B cell (primary cell): ENCODE measurements around the gene PTN. TPM values are rescaled to one million over a fixed set of nuclear protein-coding genes. Genes with fewer than 3 reads are reported as not detected.

Experiments used
- ATAC-seq: fragments of 200-7000 bp; cut with Tn5 transposase; one replicate; pipeline ENCODE4 v1.10.0; 2021; ENCODE audit warnings: low read depth, mild to moderate bottlenecking, moderate number of reproducible peaks, moderate library complexity
- CTCF ChIA-PET: fragments of 350-600 bp; sonication (Branson Sonifier 250); formaldehyde crosslinking; loops from one replicate; lab custom pipeline; 2021; ENCODE audit warnings: antibody characterized with exemption, inconsistent platforms; lab: Charles Lee
- POLR2A ChIA-PET: fragments of 350-600 bp; sonication (Branson Sonifier 250); formaldehyde crosslinking; loops from one replicate; lab custom pipeline; 2021; ENCODE audit warnings: antibody characterized with exemption; lab: Charles Lee
- DNase-seq: peaks from one replicate; pipeline ENCODE4 v3.0.0; 2013
- H2AFZ ChIP-seq: 2 replicates; pipeline ENCODE4 v1.6.1; 2012; ENCODE audit warnings: mild to moderate bottlenecking, low read depth, low read length; ENCODE audit not compliant: insufficient read depth, poor library complexity, severe bottlenecking
- H3K27ac ChIP-seq, 2 donors: 1 replicate in 1 of 2; 2 replicates in 1 of 2; pipeline ENCODE4 v1.5.1; 2012 to 2013; ENCODE audit warnings: low read length in 2 of 2, mild to moderate bottlenecking in 2 of 2, moderate library complexity in 1 of 2
- H3K27me3 ChIP-seq, 4 experiments: fragments of 200-600 bp in 1 of 4; sonication (generic) in 1 of 4; replicated peaks in 1 of 4; 1 replicate in 2 of 4; 2 replicates in 2 of 4; pipeline versions ENCODE4 v1.6.1 to v1.7.0; 2013 to 2016; ENCODE audit warnings: low read length in 3 of 4, mild to moderate bottlenecking in 2 of 4, mixed read lengths in 1 of 4, moderate library complexity in 1 of 4; ENCODE audit not compliant: insufficient read depth in 4 of 4, control insufficient read depth in 3 of 4; ENCODE audit errors: control extremely low read depth in 1 of 4
- H3K36me3 ChIP-seq, 2 experiments: replicated peaks in 1 of 2; 1 replicate in 1 of 2; 2 replicates in 1 of 2; pipeline versions ENCODE4 v1.6.1 to v1.7.1; 2013; ENCODE audit warnings: low read length in 1 of 2; ENCODE audit not compliant: insufficient read depth in 2 of 2, control insufficient read depth in 1 of 2; ENCODE audit errors: control extremely low read depth in 1 of 2, extremely low read depth in 1 of 2
- H3K4me1 ChIP-seq, 2 donors: fragments of 200-600 bp in 1 of 2; sonication (generic) in 1 of 2; 1 replicate in 1 of 2; 2 replicates in 1 of 2; pipeline versions ENCODE4 v1.5.1 to v1.6.1; 2013 to 2017; ENCODE audit warnings: low read length in 2 of 2; ENCODE audit not compliant: control insufficient read depth in 2 of 2, insufficient read depth in 2 of 2
- H3K4me2 ChIP-seq: replicated peaks from 2 replicates; pipeline ENCODE3; 2012; ENCODE audit warnings: mild to moderate bottlenecking, low read depth, low read length; ENCODE audit not compliant: poor library complexity, severe bottlenecking
- H3K4me3 ChIP-seq, 5 experiments: fragments of 200-600 bp in 1 of 5; sonication (generic) in 1 of 5; 1 replicate in 3 of 5; 2 replicates in 2 of 5; pipeline versions ENCODE4 v1.5.1 to v1.7.0; 2011 to 2016; ENCODE audit warnings: low read length in 4 of 5, mild to moderate bottlenecking in 4 of 5, low read depth in 2 of 5, control low read depth in 1 of 5, moderate library complexity in 1 of 5; ENCODE audit not compliant: insufficient read depth in 1 of 5; ENCODE audit errors: control extremely low read depth in 1 of 5, extremely low read depth in 1 of 5
- H3K79me2 ChIP-seq: fragments of 200-600 bp; sonication (generic); one replicate; pipeline ENCODE4 v1.6.0; 2016; ENCODE audit warnings: low read length; ENCODE audit not compliant: control insufficient read depth, insufficient read depth
- H3K9ac ChIP-seq: fragments of 200-600 bp; sonication (generic); 2 replicates; pipeline ENCODE4 v1.6.1; 2017; ENCODE audit warnings: mild to moderate bottlenecking, low read length, moderate library complexity
- H3K9me3 ChIP-seq, 3 donors: one replicate each; pipeline versions ENCODE4 v1.6.1 to v1.7.1; 2013; ENCODE audit warnings: low read length in 2 of 3; ENCODE audit not compliant: control insufficient read depth in 2 of 3, insufficient read depth in 1 of 3; ENCODE audit errors: control extremely low read depth in 1 of 3
- H4K20me1 ChIP-seq: 2 replicates; pipeline ENCODE4 v1.6.0; 2012; ENCODE audit warnings: mild to moderate bottlenecking, low read length; ENCODE audit not compliant: insufficient read depth, control insufficient read depth, poor library complexity, severe bottlenecking
- H3K27ac Mint-ChIP-seq: one replicate; pipeline ENCODE4 v1.8.0; 2021; ENCODE audit warnings: mixed read lengths
- H3K27me3 Mint-ChIP-seq: one replicate; pipeline ENCODE4 v1.8.0; 2021; ENCODE audit warnings: mixed read lengths
- H3K4me1 Mint-ChIP-seq: one replicate; pipeline ENCODE4 v1.8.0; 2021; ENCODE audit warnings: mixed read lengths
- H3K4me3 Mint-ChIP-seq: one replicate; pipeline ENCODE4 v1.8.0; 2021; ENCODE audit warnings: mixed read lengths
- H3K9me3 Mint-ChIP-seq: one replicate; pipeline ENCODE4 v1.8.0; 2022; ENCODE audit warnings: mixed read lengths; ENCODE audit not compliant: insufficient read depth
- EZH2 ChIP-seq: IDR thresholded peaks from 2 replicates; pipeline ENCODE4 v1.6.1; 2012; ENCODE audit warnings: borderline replicate concordance, low read depth, mild to moderate bottlenecking, moderate library complexity, low read length; ENCODE audit not compliant: insufficient read depth, poor library complexity, severe bottlenecking
- WGBS: methylation state at CpG from one replicate; pipeline ENCODE4 v1.1.5; 2013; ENCODE audit warnings: missing lambda C conversion rate; ENCODE audit not compliant: insufficient coverage; 5-methylcytosine and 5-hydroxymethylcytosine counted together
- intact Hi-C: fragments of 100-400 bp; cut with micrococcal nuclease; formaldehyde crosslinking; loops from one replicate; pipeline ENCODE4 v1.10.0; 2022
- polyA plus RNA-seq: library from polyadenylated mRNA; depleted of rRNA; stranded (reverse); fragments of >200 nt; gene quantifications from 2 replicates; pipeline ENCODE4 v1.2.3, GENCODE V29; 2012
- total RNA-seq, 2 donors: library from RNA; stranded (reverse); fragments of 120-200 nt in 1 of 2; gene quantifications; 1 replicate in 1 of 2; 2 replicates in 1 of 2; pipeline versions ENCODE4 v1.2.3 to v1.2.4, GENCODE V29; 2013 to 2022
- TF ChIP-seq, protein P1 (sequence below): fragments of 200-600 bp; IDR thresholded peaks from one replicate; pipeline ENCODE4 v1.8.0; 2022; ENCODE audit warnings: antibody characterized with exemption, mild to moderate bottlenecking

Gene PTN
- total and polyA plus RNA-seq, 2 donors (not counting 1 experiment from before 2014, with no cell fraction given) = not detected

DNA sequence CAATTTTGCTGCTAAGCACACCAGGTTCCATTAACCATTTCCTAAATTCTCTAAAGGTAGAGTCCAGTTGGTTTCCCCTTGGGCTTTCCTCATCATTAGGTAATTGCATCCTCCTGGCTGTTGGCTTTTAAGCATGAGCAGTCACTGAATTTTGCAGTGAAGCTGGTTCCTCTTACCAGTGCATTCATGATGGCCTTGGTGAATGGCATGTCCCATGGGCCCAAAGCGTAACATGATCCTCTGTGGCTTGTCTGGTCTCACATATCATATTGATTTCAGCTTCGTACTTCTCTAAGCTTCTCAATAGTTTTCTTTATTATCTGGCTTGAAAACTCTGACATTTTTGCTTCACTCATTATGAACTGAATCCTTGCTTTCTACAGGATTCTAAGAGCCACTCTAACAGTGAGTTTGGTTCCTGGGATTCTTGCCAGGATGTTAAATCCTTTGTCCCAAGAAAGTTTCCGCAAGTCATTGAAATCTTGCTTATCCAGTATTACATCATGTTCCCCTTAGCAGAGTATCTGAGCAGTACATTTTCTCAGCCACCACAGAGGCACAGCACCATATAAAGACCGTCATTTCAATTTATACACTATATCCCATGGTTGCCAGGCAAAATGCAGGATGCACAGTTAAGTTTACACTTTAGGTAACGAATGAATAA lies 134.2 kb downstream of the PTN start:
- ChIA-PET CTCF (no interaction called here), POLR2A (no interaction called here)
- no peaks in the 10 kb centered on the region for H3K9me3 ChIP-seq
- H3K4me1 Mint-ChIP-seq = no peaks in the 10 kb centered on the region
- no peaks in the 10 kb centered on the region for H4K20me1 ChIP-seq
- no peaks in the 10 kb centered on the region for H3K27me3 Mint-ChIP-seq
- peaks cover 11% of the 10 kb centered on the region for H3K9me3 Mint-ChIP-seq
- ATAC-seq (no peak), DNase-seq (no peak)
- no peaks in the 10 kb centered on the region for H3K4me1 ChIP-seq
- no peak overlapping the region for H3K4me3 ChIP-seq
- no peaks in the 10 kb centered on the region for H3K79me2 ChIP-seq
- no peak overlapping the region for H3K4me3 Mint-ChIP-seq
- H3K27ac Mint-ChIP-seq = no peak overlapping the region
- H3K27me3 ChIP-seq = no peaks in the 10 kb centered on the region
- H3K27ac ChIP-seq = no peak overlapping the region
- H3K4me2 ChIP-seq = no peak overlapping the region
- intact Hi-C loops = no loop called here
- H3K36me3 ChIP-seq = no peaks in the 10 kb centered on the region
- TF ChIP-seq, protein P1, sequence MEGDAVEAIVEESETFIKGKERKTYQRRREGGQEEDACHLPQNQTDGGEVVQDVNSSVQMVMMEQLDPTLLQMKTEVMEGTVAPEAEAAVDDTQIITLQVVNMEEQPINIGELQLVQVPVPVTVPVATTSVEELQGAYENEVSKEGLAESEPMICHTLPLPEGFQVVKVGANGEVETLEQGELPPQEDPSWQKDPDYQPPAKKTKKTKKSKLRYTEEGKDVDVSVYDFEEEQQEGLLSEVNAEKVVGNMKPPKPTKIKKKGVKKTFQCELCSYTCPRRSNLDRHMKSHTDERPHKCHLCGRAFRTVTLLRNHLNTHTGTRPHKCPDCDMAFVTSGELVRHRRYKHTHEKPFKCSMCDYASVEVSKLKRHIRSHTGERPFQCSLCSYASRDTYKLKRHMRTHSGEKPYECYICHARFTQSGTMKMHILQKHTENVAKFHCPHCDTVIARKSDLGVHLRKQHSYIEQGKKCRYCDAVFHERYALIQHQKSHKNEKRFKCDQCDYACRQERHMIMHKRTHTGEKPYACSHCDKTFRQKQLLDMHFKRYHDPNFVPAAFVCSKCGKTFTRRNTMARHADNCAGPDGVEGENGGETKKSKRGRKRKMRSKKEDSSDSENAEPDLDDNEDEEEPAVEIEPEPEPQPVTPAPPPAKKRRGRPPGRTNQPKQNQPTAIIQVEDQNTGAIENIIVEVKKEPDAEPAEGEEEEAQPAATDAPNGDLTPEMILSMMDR = no peak
- TF ChIP-seq EZH2 = no peak
- H3K9ac ChIP-seq = no peak overlapping the region
- no peak overlapping the region for H2AFZ ChIP-seq
- 75% methylated on average over 2 of the region's 5 CpGs for WGBS

DNA sequence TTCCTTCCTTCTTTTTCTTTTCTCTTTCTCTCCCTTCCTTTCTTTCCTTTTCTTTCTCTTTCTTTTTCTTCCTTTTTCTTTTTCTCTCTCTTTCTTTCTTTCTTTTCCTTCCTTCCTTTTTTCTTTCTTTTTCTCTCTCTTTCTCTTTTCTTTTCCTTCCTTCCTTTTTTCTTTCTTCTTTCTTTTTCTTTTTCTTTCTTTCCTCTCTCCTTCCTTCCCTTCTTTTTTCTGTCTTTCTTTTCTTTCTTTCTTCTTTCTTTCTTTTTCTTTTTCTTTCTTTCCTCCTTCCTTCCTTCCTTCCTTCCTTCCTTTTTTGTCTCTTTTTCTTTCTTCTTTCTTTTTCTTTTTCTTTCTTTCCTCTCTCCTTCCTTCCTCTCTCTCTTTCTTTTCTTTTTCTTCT lies 136.8 kb downstream of the PTN start:
- no peaks in the 10 kb centered on the region for H3K9me3 ChIP-seq
- CTCF ChIA-PET = no interaction called here
- no peak overlapping the region for H3K9ac ChIP-seq
- H3K27ac Mint-ChIP-seq = no peak overlapping the region
- POLR2A ChIA-PET = no interaction called here
- ATAC-seq = no peak
- DNase-seq = no peak
- no peak overlapping the region for H3K4me3 Mint-ChIP-seq
- H3K27me3 ChIP-seq = no peaks in the 10 kb centered on the region
- H3K27me3 Mint-ChIP-seq = no peaks in the 10 kb centered on the region
- no peak overlapping the region for H2AFZ ChIP-seq
- no peak overlapping the region for H3K27ac ChIP-seq
- H3K4me3 ChIP-seq = no peak overlapping the region
- H3K9me3 Mint-ChIP-seq = peaks cover 12% of the 10 kb centered on the region
- H3K79me2 ChIP-seq = no peaks in the 10 kb centered on the region
- no peaks in the 10 kb centered on the region for H3K36me3 ChIP-seq
- intact Hi-C loops = no loop called here
- H3K4me2 ChIP-seq = no peak overlapping the region
- H4K20me1 ChIP-seq = no peaks in the 10 kb centered on the region
- no peaks in the 10 kb centered on the region for H3K4me1 ChIP-seq
- H3K4me1 Mint-ChIP-seq = no peaks in the 10 kb centered on the region
- TF ChIP-seq, protein P1 = peak; percentile 54
- TF ChIP-seq EZH2 = no peak
